ENCODE data around the gene MYT1.

MYT1 gene

DNA sequence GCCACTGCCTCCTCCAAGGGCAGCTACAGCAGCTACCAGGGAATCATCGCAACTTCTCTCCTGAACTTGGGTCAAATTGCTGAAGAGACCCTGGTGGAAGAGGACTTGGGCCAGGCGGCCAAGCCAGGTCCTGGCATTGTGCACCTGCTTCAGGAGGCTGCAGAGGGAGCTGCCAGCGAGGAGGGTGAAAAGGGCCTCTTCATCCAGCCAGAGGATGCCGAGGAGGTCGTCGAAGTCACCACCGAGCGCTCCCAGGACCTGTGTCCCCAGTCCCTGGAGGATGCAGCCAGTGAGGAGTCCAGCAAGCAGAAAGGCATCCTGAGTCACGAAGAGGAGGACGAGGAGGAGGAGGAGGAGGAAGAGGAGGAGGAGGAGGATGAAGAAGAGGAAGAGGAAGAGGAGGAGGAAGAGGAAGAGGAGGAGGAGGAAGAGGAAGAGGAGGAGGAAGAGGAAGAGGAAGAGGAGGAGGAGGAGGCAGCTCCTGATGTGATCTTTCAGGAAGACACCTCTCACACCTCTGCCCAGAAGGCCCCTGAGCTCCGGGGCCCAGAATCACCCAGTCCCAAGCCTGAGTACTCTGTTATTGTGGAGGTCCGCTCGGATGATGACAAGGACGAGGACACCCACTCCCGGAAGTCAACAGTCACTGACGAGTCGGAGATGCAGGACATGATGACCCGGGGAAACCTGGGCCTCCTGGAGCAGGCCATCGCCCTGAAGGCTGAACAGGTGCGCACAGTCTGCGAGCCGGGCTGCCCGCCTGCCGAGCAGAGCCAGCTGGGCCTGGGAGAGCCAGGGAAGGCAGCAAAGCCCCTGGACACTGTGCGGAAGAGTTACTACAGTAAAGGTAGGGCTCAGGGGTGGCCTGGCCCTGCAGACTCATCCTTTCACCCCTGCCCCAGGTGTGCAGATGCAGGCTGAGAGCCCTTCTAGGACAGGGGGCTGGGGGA lies 43.7 kb downstream of the MYT1 start:
- TF ChIP-seq, protein P1, sequence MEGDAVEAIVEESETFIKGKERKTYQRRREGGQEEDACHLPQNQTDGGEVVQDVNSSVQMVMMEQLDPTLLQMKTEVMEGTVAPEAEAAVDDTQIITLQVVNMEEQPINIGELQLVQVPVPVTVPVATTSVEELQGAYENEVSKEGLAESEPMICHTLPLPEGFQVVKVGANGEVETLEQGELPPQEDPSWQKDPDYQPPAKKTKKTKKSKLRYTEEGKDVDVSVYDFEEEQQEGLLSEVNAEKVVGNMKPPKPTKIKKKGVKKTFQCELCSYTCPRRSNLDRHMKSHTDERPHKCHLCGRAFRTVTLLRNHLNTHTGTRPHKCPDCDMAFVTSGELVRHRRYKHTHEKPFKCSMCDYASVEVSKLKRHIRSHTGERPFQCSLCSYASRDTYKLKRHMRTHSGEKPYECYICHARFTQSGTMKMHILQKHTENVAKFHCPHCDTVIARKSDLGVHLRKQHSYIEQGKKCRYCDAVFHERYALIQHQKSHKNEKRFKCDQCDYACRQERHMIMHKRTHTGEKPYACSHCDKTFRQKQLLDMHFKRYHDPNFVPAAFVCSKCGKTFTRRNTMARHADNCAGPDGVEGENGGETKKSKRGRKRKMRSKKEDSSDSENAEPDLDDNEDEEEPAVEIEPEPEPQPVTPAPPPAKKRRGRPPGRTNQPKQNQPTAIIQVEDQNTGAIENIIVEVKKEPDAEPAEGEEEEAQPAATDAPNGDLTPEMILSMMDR (IDR thresholded peaks at IDR 0.05; ENCODE audit: insufficient read depth, missing control alignments): no peak
- no peak for FAIRE-seq
- no peak for DNase-seq (ENCODE audit: insufficient read length, low spot score)

DNA sequence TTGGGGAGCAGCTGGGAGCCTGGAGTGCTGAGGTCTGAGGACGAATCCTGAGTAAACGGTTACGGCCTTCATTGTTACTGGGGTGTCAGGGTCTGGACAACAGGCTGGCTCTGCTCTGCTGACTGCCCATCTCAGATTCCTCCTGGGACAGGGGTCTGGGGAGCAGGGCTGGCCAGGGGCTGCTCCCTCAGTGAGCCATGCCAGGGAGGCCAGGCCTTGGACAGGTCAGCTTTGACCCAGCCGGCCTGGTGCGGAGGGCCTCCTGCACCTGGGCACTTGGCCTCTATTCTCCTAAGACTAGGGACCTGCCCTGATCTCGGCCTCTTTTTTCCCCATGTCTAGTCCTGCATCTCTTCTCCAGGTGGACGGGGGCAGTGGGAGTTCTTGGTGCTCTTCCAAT lies 44.9 kb downstream of the MYT1 start:
- TF ChIP-seq, protein P1 (IDR thresholded peaks at IDR 0.05; ENCODE audit: insufficient read depth, missing control alignments): no peak
- FAIRE-seq (no peak), DNase-seq (ENCODE audit: insufficient read length, low spot score) (no peak)

DNA sequence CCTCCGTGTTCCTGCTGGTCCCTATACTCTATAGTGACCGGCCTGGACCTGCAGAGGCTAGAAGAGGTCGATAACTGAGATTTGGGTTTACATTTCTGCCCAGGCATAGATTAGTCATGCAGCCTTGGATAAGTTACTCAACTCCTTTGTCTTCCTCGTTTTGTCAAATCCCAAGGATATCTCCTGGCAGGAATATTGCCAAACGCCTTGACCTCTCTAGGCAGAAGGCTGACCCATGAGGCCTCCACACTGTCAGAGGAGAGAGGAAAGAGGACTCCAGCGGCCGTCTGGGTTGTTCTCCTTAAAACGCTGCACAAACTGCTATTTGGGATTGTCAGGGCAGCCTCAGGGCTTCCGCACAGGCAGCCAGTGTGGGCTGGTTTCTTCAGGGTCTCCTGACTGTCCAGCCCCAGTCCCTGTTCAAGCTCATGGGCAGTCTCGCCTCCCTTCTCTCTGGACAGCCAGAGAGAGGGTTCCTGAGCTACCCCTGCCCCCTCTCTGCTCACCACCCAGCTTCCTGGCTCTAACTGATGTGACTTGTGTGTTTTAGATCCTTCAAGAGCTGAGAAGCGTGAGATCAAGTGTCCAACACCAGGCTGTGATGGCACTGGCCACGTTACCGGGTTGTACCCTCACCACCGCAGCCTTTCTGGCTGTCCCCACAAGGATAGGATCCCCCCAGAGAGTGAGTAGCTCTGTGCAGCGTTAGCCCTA lies 46.6 kb downstream of the MYT1 start:
- no peak for FAIRE-seq
- no peak for DNase-seq (ENCODE audit: insufficient read length, low spot score)
- TF ChIP-seq, protein P1 (IDR thresholded peaks at IDR 0.05; ENCODE audit: insufficient read depth, missing control alignments): no peak

DNA sequence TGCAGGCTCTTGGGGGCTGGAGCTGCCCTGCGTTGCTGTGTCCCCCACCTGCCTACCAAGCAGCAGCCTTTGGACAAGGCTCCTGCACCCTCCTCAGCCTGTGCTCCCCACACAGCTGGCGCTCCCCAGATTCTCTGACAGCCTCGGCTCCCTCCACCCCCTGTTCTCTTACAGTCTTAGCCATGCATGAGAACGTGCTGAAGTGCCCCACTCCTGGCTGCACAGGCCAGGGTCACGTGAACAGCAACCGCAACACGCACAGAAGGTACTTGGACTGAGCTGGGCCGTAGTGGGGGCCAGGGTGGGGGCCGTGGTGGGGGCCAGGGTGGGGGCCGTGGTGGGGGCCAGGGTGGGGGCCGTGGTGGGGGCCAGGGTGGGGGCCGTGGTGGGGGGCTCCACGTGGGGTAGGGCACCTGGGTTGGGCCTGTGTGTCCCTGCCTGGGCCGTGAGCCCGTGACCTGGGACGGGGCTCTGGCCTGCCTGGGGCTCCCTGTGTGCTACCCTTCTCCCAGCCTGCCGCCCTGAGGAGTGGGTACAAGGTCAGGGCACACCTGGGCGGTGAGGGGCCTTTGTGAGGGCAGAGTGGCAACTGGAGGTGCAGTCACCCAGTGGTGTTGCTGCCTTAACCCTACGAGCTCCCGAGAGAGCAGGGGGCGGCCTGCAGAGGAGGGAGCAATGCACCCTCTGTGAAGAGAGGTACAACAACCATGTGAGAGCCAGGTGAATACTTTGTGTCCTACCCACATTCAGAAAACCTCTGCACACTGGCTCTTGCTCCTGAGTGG lies 47.8 kb downstream of the MYT1 start:
- DNase-seq (ENCODE audit: insufficient read length, low spot score) (no peak), FAIRE-seq (no peak)
- TF ChIP-seq, protein P1 (IDR thresholded peaks at IDR 0.05; ENCODE audit: insufficient read depth, missing control alignments): no peak

DNA sequence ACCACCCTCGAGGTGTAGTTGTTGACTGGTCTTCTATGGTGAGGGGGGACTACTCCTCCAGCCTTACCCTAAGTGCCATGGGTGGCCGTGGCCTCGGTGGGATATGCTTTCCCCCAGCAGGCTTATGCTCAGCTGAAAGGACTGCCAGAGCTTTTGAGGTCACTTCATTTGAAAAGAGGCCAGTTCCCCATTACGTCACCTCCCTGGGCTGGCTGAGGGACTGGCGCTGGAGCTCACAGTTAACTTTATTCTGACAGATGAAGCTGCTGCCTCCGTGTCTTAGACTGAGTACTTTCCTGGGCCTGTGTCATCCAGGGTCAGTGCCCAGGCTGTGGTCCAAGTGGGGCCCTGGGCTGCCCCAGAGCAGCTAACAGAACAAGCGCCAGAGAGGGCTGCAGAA lies 48.5 kb downstream of the MYT1 start:
- FAIRE-seq (no peak), DNase-seq (ENCODE audit: insufficient read length, low spot score) (no peak)
- TF ChIP-seq, protein P1 (IDR thresholded peaks at IDR 0.05; ENCODE audit: insufficient read depth, missing control alignments): no peak

DNA sequence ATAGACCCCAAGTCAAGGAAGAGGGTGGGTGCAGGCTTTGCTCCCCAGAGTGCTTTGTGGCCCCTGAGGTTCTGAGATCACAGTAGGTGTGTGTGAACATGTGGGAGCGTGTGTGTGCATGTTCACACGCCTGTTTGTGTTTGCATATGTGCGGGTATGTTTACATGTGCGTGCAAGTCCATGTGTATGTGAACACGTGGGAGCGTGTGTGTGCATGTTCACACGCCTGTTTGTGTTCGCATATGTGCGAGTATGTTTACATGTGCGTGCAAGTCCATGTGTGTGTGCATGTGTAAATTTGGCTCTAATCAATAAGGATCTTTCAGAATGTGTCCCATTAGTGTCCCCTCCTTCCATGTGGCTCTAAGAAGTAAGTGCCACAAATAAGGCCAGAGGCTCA lies 49.9 kb downstream of the MYT1 start:
- TF ChIP-seq, protein P1 (IDR thresholded peaks at IDR 0.05; ENCODE audit: insufficient read depth, missing control alignments): no peak
- no peak for DNase-seq (ENCODE audit: insufficient read length, low spot score)
- FAIRE-seq: no peak
